Osteoblast (primary cell): ENCODE data around the gene CHST11. TPM values are rescaled to one million over a fixed set of nuclear protein-coding genes. Genes with fewer than 3 reads are reported as not detected.

ENCODE experiments used
- DNase-seq: peaks from one replicate; pipeline ENCODE4 v3.0.0; 2011; ENCODE audit warnings: low spot score, mixed read lengths; ENCODE audit not compliant: insufficient read length; ENCODE audit errors: missing footprints
- H2AFZ ChIP-seq: 2 replicates; pipeline ENCODE4 v1.6.0; 2011; ENCODE audit warnings: mild to moderate bottlenecking, low read length
- H3K27ac ChIP-seq: 2 replicates; pipeline ENCODE4 v1.5.1; 2011; ENCODE audit warnings: mild to moderate bottlenecking, low read depth, low read length, moderate library complexity
- H3K27me3 ChIP-seq: 2 replicates; pipeline ENCODE4 v1.6.0; 2012; ENCODE audit warnings: mild to moderate bottlenecking, control low read depth, inconsistent platforms, low read length, moderate library complexity; ENCODE audit not compliant: insufficient read depth
- H3K36me3 ChIP-seq: 2 replicates; pipeline ENCODE4 v1.5.1; 2011; ENCODE audit warnings: mild to moderate bottlenecking, low read length, control low read depth, moderate library complexity; ENCODE audit not compliant: insufficient read depth
- H3K4me1 ChIP-seq: 2 replicates; pipeline ENCODE4 v1.5.1; 2011; ENCODE audit warnings: mild to moderate bottlenecking, low read length, control low read depth, moderate library complexity; ENCODE audit not compliant: insufficient read depth
- H3K4me2 ChIP-seq: 2 replicates; pipeline ENCODE4 v1.6.0; 2011; ENCODE audit warnings: mild to moderate bottlenecking, low read length; ENCODE audit not compliant: insufficient read depth
- H3K4me3 ChIP-seq: fragments of 200-600 bp; sonication (generic); 3 replicates; pipeline ENCODE4 v1.5.1; 2012; ENCODE audit warnings: mild to moderate bottlenecking, low read length, inconsistent platforms; ENCODE audit not compliant: insufficient read depth
- H3K79me2 ChIP-seq: 2 replicates; pipeline ENCODE4 v1.6.0; 2012; ENCODE audit warnings: mild to moderate bottlenecking, low read length, control low read depth, inconsistent platforms; ENCODE audit not compliant: insufficient read depth
- H3K9me3 ChIP-seq: 2 replicates; pipeline ENCODE4 v1.5.1; 2011; ENCODE audit warnings: low read depth, low read length, control low read depth
- H4K20me1 ChIP-seq: 2 replicates; pipeline ENCODE4 v1.6.0; 2012; ENCODE audit warnings: mild to moderate bottlenecking, low read length, control low read depth; ENCODE audit not compliant: insufficient read depth
- CTCF ChIP-seq: IDR thresholded peaks from 2 replicates; pipeline ENCODE4 v1.5.1; 2011; ENCODE audit warnings: mild to moderate bottlenecking, low read depth, low read length, moderate library complexity; ENCODE audit errors: extremely low read depth
- total RNA-seq: library from RNA; depleted of rRNA; stranded (reverse); fragments of >200 nt; gene quantifications from 2 replicates; pipeline ENCODE4 v1.2.3, GENCODE V29; 2012

Gene CHST11
- total RNA-seq, 1 donor, result 24.6 TPM

DNA sequence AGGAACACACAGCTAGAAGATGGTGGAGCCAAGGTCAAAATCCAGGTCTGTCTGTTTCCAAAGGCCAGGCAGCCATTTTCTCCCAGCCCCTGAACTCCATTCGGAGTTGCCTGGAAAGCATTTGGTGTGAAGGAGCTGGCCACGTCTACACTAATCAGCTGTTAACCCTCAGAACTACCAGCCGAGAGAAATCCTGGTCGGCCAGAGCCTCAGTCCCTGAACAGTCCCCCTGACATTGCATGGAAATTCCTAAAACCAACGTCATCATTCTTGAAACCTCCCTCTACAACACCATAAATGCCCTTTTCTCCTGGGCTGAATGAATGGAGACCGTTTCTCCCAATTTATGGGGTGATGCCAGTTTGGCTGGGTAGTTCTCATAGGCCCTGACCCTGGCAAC, 255.7 kb downstream of the CHST11 start:
- Histone ChIP-seq H3K27me3 (no peaks in the 10 kb centered on the region), H3K4me2 (no peak overlapping the region), H3K79me2 (no peaks in the 10 kb centered on the region), H3K4me3 (no peak overlapping the region), H2AFZ (no peak overlapping the region), H3K36me3 (no peaks in the 10 kb centered on the region), H3K9me3 (no peaks in the 10 kb centered on the region), H4K20me1 (peaks cover 12% of the 10 kb centered on the region), H3K4me1 (peaks cover 29% of the 10 kb centered on the region), H3K27ac (no peak overlapping the region)
- no peak for TF ChIP-seq CTCF
- DNase-seq, result no peak

GRCh38 chr12:104712968-104713367, 256.2 kb downstream of the CHST11 start:
- Histone ChIP-seq H3K36me3 (no peaks in the 10 kb centered on the region), H3K4me3 (no peak overlapping the region), H3K9me3 (no peaks in the 10 kb centered on the region), H3K27ac (no peak overlapping the region), H2AFZ (no peak overlapping the region), H3K4me1 (peaks cover 24% of the 10 kb centered on the region), H3K4me2 (no peak overlapping the region), H3K79me2 (no peaks in the 10 kb centered on the region), H3K27me3 (no peaks in the 10 kb centered on the region), H4K20me1 (peaks cover 10% of the 10 kb centered on the region)
- TF ChIP-seq CTCF, result no peak
- no peak for DNase-seq

DNA sequence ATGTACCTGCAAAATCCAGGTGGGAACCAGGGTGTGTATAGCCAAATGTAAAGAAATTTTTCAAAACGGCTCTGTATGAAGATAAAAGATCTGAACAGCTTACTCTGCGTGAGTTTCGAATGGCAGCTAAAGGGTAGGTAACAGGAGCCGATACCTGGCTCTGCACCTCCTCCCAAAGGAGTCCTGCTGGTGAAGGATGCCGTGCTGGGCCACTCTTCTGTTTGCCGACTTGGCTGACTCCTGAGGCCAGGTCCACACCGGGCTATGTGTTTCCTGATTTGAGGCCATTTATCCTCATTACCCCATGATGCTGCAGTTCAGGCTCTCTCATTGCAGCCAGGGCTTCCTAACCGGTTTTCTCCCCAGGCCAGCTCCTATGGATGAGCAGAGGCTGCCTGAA, 256.7 kb downstream of the CHST11 start:
- H4K20me1 ChIP-seq, result peaks cover 9% of the 10 kb centered on the region
- H3K9me3 ChIP-seq, result no peaks in the 10 kb centered on the region
- H3K4me2 ChIP-seq, result no peak overlapping the region
- H3K4me1 ChIP-seq, result peaks cover 23% of the 10 kb centered on the region
- H3K27me3 ChIP-seq, result no peaks in the 10 kb centered on the region
- no peak overlapping the region for H2AFZ ChIP-seq
- no peak for TF ChIP-seq CTCF
- H3K36me3 ChIP-seq, result no peaks in the 10 kb centered on the region
- H3K79me2 ChIP-seq, result no peaks in the 10 kb centered on the region
- no peak for DNase-seq
- no peak overlapping the region for H3K27ac ChIP-seq
- no peak overlapping the region for H3K4me3 ChIP-seq

DNA sequence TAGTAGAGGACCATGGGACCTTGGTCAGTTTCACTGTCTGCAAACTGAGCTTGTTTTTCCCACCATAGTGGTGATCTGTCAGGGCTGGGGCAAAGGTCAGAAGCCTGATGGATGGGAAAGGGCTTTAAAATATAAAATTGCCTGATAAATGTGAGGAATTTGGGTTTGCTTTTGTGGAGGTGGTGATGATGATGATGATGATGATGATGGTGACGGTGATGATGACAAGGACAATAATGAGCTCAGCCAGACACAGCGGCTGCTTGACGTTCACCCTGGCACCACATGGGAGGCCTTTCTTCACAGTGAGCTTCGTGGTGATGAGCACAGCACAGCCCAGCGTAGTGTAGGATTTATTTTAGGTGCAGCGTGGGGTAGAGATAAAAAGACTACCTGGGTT, 257.6 kb downstream of the CHST11 start:
- Histone ChIP-seq H3K36me3 (no peaks in the 10 kb centered on the region), H3K79me2 (no peaks in the 10 kb centered on the region), H3K9me3 (no peaks in the 10 kb centered on the region), H3K4me3 (no peak overlapping the region), H3K4me2 (no peak overlapping the region), H3K27me3 (no peaks in the 10 kb centered on the region), H3K4me1 (peaks cover 23% of the 10 kb centered on the region), H4K20me1 (peaks cover 9% of the 10 kb centered on the region), H3K27ac (no peak overlapping the region), H2AFZ (no peak overlapping the region)
- no peak for TF ChIP-seq CTCF
- DNase-seq, result no peak
